PFSK-1 (cell line): ENCODE measurements around the gene CHRM1.

Experiments
- FOXP2 ChIP-seq: optimal IDR thresholded peaks from 2 replicates; pipeline ENCODE3; 2011; ENCODE audit warnings: borderline replicate concordance, control low read depth, inconsistent platforms; ENCODE audit not compliant: insufficient read depth; ENCODE audit errors: extremely low read length, extremely low read depth
- POLR2AphosphoS5 ChIP-seq: IDR thresholded peaks from 2 replicates; pipeline ENCODE4 v1.6.1; 2012; ENCODE audit warnings: low read depth, mild to moderate bottlenecking, control low read depth, low read length, moderate library complexity
- SIN3A ChIP-seq: IDR thresholded peaks from 2 replicates; pipeline ENCODE4 v1.6.1; 2012; ENCODE audit warnings: mild to moderate bottlenecking, low read length, moderate library complexity, borderline replicate concordance; ENCODE audit not compliant: insufficient read depth
- TAF1 ChIP-seq: IDR thresholded peaks from 2 replicates; pipeline ENCODE4 v1.6.1; 2012; ENCODE audit warnings: low read length, control low read depth, borderline replicate concordance; ENCODE audit not compliant: insufficient read depth

DNA sequence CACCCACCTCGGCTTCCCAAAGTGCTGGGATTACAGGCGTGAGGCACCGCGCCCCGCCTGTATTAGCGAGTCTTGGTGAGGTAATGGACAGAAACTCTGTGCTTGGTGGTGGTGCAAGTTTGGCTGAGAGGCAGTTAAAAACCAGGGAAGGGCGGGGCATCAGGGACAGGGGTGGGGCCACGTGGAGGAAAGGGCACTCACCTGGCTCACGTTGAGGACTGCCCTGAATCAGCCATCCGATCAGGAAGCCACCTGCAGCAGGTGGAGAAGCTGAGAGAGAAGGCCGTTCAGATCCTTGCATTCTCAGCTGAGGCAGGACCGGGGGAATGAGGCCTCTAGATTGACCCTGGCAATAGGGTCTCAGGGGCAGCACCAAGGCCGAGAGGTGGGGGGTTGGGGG, 12.1 kb upstream of the CHRM1 start:
- no peak for TF ChIP-seq SIN3A
- no peak for TF ChIP-seq TAF1
- TF ChIP-seq FOXP2, result no peak
- no peak for TF ChIP-seq POLR2AphosphoS5
